ENCODE measurements around the gene ZNF10. TPM values are rescaled to one million over a fixed set of nuclear protein-coding genes. Genes with fewer than 3 reads are reported as not detected.

The ZNF10 gene
- total RNA-seq, 4 donors from 2014 or later = 3.0 to 8.3 (median 4.3) TPM

- Histone ChIP-seq H3K27me3 (no peaks in the 10 kb centered on the region), H3K36me3 (peaks cover 12 to 48% of the 10 kb centered on the region in 2 donors), H3K9me3 (peaks cover 33 to 95% (median 61%) of the 10 kb centered on the region in 3 donors), H3K4me3 (peak overlapping the region in 1 of 4 donors; percentile 38), H3K4me1 (no peaks in the 10 kb centered on the region), H3K27ac (no peak overlapping the region)
- DNase-seq = no peak
- in situ Hi-C loops (cut with MboI; ENCODE audit: low sequenced_read_pairs in 4 of 4) = no loop called here
- no peak for ATAC-seq
- intact Hi-C loops (cut with DNase I; ENCODE audit: low total_unique reads) = no loop called here
- no peak for TF ChIP-seq CTCF (IDR thresholded peaks at IDR 0.05 in 4 of 5, conservative IDR thresholded peaks at IDR 0.05 in 1 of 5)
- no peak for TF ChIP-seq POLR2A (IDR thresholded peaks at IDR 0.05)
Observed at GRCh38 chr12:133206390-133206789, 76.0 kb downstream of the ZNF10 start.

Other genes with a start within 250 kb of the ZNF10 start
- gene CHFR, start 243.0 kb upstream of the ZNF10 start, total RNA-seq = 10 to 100 TPM; 10.8 to 19.6 (median 12.1) TPM
- 1 to 10 TPM; 2.1 to 4.6 (median 2.2) TPM for gene ZNF605, start 174.3 kb upstream of the ZNF10 start, total RNA-seq
- gene ZNF26, start 144.3 kb upstream of the ZNF10 start, total RNA-seq = 10 to 100 TPM in 1 of 4 donors, 1 to 10 TPM in 3; 1.2 to 12.3 (median 2.6) TPM
- 10 to 100 TPM in 2 of 4 donors, 1 to 10 TPM in 2; 5.3 to 20.9 (median 13.5) TPM for gene ZNF84, start 93.1 kb upstream of the ZNF10 start, total RNA-seq
- 10 to 100 TPM in 2 of 4 donors, 1 to 10 TPM in 2; 5.4 to 14.5 (median 9.0) TPM for gene ZNF140, start 49.7 kb upstream of the ZNF10 start, total RNA-seq
- gene ZNF891, start 353 bp upstream of the ZNF10 start, total RNA-seq = 1 to 10 TPM in 1 of 4 donors, under 1 TPM in 3; 0.19 to 1.5 (median 0.51) TPM
- 1 to 10 TPM; 3.8 to 8.9 (median 4.3) TPM for gene ZNF268, start 50.9 kb downstream of the ZNF10 start, total RNA-seq
- gene ANHX, start 105.2 kb downstream of the ZNF10 start, total RNA-seq = not detected

Measured in gastrocnemius medialis (tissue), 4 donors.